Common myeloid progenitor, CD34-positive (primary cell): Measurements from ENCODE around the gene ATP5PD.

Experiments used
- CTCF ChIA-PET: fragments of 350-600 bp; sonication (Branson Sonifier 250); formaldehyde crosslinking; loops from one replicate; lab custom pipeline; 2021; ENCODE audit warnings: antibody characterized with exemption; lab: Charles Lee
- POLR2A ChIA-PET: fragments of 350-600 bp; sonication (Branson Sonifier 250); formaldehyde crosslinking; loops from one replicate; lab custom pipeline; 2021; ENCODE audit warnings: antibody characterized with exemption; lab: Charles Lee
- DNase-seq, 3 donors: peaks; one replicate each; pipeline versions ENCODE4 v3.0.0 to v3.0.0-alpha.2; 2013
- H3K27ac ChIP-seq, 2 experiments: 1 replicate in 1 of 2; 2 replicates in 1 of 2; pipeline ENCODE4 v1.7.0; 2013; ENCODE audit warnings: inconsistent platforms in 2 of 2, low read length in 2 of 2, mild to moderate bottlenecking in 2 of 2, low read depth in 1 of 2, moderate library complexity in 1 of 2; ENCODE audit not compliant: severe bottlenecking in 2 of 2, insufficient read depth in 1 of 2, poor library complexity in 1 of 2
- H3K27me3 ChIP-seq, 5 experiments: replicated peaks in 2 of 5; 1 replicate in 3 of 5; 2 replicates in 2 of 5; pipeline versions ENCODE4 v1.6.1 to v1.7.0; 2013; ENCODE audit warnings: low read length in 4 of 5, mild to moderate bottlenecking in 2 of 5, moderate library complexity in 2 of 5, inconsistent platforms in 1 of 5; ENCODE audit not compliant: insufficient read depth in 5 of 5, control insufficient read depth in 4 of 5
- H3K36me3 ChIP-seq, 4 experiments: 1 replicate in 2 of 4; 2 replicates in 2 of 4; pipeline versions ENCODE4 v1.6.1 to v1.7.0; 2013; ENCODE audit warnings: low read length in 3 of 4, control low read depth in 1 of 4, mild to moderate bottlenecking in 1 of 4; ENCODE audit not compliant: control insufficient read depth in 4 of 4, insufficient read depth in 4 of 4
- H3K4me1 ChIP-seq, 4 experiments: 1 replicate in 3 of 4; 2 replicates in 1 of 4; pipeline versions ENCODE4 v1.6.1 to v1.7.1; 2013; ENCODE audit warnings: low read length in 3 of 4, mild to moderate bottlenecking in 3 of 4, control low read depth in 1 of 4, inconsistent platforms in 1 of 4, moderate library complexity in 1 of 4; ENCODE audit not compliant: control insufficient read depth in 4 of 4, insufficient read depth in 4 of 4; ENCODE audit errors: control extremely low read depth in 1 of 4
- H3K4me3 ChIP-seq, 7 experiments: 1 replicate in 4 of 7; 2 replicates in 3 of 7; pipeline versions ENCODE4 v1.5.1 to v1.7.0; 2013; ENCODE audit warnings: mild to moderate bottlenecking in 7 of 7, low read length in 6 of 7, moderate library complexity in 6 of 7, inconsistent platforms in 2 of 7, low read depth in 2 of 7, control low read depth in 1 of 7; ENCODE audit not compliant: insufficient read depth in 4 of 7, control insufficient read depth in 1 of 7; ENCODE audit errors: extremely low read depth in 1 of 7
- H3K9me3 ChIP-seq, 5 experiments: 1 replicate in 4 of 5; 2 replicates in 1 of 5; pipeline versions ENCODE4 v1.6.1 to v1.7.1; 2013; ENCODE audit warnings: low read length in 4 of 5, mild to moderate bottlenecking in 2 of 5, inconsistent platforms in 1 of 5, low read depth in 1 of 5, moderate library complexity in 1 of 5; ENCODE audit not compliant: control insufficient read depth in 4 of 5, insufficient read depth in 2 of 5; ENCODE audit errors: control extremely low read depth in 1 of 5
- WGBS: methylation state at CpG from one replicate; pipeline ENCODE4 v1.1.5; 2013; ENCODE audit not compliant: insufficient coverage; 5-methylcytosine and 5-hydroxymethylcytosine counted together

ATP5PD gene

DNA sequence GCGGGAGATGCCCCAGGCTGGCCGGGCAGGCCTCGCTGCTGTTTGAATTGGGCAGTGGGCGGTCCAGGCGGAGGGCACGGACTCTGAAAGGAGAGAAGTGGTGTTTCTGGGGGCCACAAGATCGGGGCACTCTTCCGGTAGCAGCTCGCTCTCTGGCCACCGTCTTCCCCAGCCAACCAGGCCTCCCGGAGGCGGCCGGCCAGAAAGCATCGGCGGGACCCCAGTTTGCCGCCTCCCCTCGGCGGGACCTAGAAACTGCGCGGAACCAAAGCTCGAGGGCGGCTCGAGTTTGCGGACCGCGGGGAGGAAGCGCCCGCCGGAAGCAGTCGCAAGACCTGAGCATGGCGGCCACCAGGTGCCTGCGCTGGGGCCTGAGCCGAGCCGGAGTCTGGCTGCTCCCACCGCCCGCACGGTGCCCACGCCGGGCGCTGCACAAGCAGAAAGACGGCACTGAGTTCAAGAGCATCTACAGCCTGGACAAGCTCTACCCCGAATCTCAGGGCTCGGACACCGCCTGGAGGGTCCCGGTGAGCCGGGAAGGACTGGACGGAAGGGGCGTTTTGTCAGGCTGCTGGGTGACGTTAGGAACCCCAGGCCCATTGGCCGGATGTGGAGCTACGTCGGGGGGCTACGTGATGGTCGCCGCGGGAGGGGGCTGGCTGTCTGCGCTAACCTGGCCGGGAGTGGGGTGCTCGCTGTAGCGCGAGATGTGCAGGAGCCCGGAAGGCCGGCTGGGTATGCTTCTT lies 34.2 kb downstream of the ATP5PD start, which contains the start of gene MRPL58:
Gene MRPL58 (plus strand): TSS at position 325 of the 746 bp plus-strand sequence. CDS start 17 bp downstream, at position 342.
- Histone ChIP-seq H3K27me3 (no peaks in the 10 kb centered on the region), H3K9me3 (no peaks in the 10 kb centered on the region), H3K36me3 (peaks cover 0 to 4% (median 2%) of the 10 kb centered on the region in 4 experiments), H3K27ac (peak within 1 kb of the TSS; percentile 76 to 84), H3K4me3 (peak within 1 kb of the TSS; percentile 53 to 94 (median 87)), H3K4me1 (peaks cover 8 to 29% (median 17%) of the 10 kb centered on the region in 4 experiments)
- ChIA-PET CTCF (interaction anchor here (1.0 to 13.0 kb wide), 27 partner anchors 8 to 190 kb away, joined by 3 to 154 read pairs (median 4); partner anchors contain the start of genes CDR2L and HID1), POLR2A (interaction anchor here (0.7 to 2.2 kb wide), 9 partner anchors 11 to 193 kb away, joined by 3 to 13 read pairs (median 4); partner anchors contain the start of genes CDR2L and NUP85)
- peak; percentile 88 to 94 (median 92) for DNase-seq
- under 1% methylated on average over 50 of the region's 63 CpGs for WGBS

DNA sequence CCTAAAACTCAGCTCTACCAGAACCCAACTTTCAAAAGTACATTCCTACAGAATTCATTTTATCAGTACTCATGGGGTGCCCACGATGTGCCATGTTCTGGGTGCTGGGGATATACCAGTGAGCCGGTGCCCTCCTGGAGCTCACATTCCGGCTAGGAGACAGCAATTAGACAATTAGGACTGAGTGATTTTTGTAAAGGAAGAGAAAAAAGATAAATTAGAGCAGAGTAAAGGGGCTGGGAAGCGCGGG lies 34.7 kb downstream of the ATP5PD start:
- H3K27ac ChIP-seq, result peak overlapping the region; percentile 76 to 84
- POLR2A ChIA-PET, result interaction anchor here (1.0 to 2.2 kb wide), 5 partner anchors 20 to 170 kb away, joined by 3 to 13 read pairs (median 5); partner anchors contain the start of gene CDR2L
- H3K4me1 ChIP-seq, result peaks cover 8 to 29% (median 17%) of the 10 kb centered on the region in 4 experiments
- 96% methylated on average over 3 of the region's 5 CpGs for whole genome bisulfite sequencing
- CTCF ChIA-PET, result interaction anchor here (0.9 to 13.0 kb wide), 23 partner anchors 12 to 190 kb away, joined by 3 to 154 read pairs (median 4); partner anchors contain the start of genes CDR2L and HID1
- H3K27me3 ChIP-seq, result no peaks in the 10 kb centered on the region
- H3K36me3 ChIP-seq, result peaks cover 0 to 4% (median 2%) of the 10 kb centered on the region in 4 experiments
- H3K9me3 ChIP-seq, result no peaks in the 10 kb centered on the region
- DNase-seq, result peak in 1 of 3 donors; percentile 26
- H3K4me3 ChIP-seq, result peak overlapping the region in 6 of 7 experiments; percentile 53 to 94 (median 90)

DNA sequence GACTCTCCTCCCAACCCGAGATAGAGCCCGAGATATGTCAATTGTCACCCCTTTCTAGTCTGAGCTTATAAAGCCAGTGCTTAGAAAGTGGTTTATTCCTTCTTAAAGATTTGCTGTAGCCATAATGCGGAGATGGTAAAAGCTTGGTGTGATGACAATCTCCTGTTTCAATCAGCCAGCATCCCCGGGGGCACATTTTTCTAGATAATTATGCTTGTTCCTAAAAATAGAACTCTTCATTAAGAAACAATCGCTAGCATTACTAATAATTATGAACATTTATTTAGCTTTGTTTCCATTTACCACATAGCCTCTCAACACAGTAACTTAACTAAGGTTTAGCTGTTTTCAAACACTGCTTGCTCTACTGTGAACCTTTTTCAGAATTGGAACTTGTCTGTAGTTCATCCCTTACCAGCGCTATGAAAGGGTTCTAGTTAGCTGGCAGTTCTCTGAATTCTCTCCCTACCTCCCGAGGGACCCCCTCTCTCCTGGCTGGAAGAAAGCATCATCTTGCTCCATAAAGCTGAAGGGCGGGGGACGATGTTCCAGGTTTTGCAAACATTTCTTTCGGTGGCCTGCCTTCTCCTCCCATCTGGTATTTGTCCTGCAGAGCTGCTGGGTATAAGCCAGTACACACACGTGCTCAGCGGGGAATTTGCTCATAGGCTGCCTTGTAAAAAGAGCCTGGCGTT lies 35.2 kb downstream of the ATP5PD start:
- ChIA-PET POLR2A (interaction anchor here (1.3 to 2.2 kb wide), 2 partner anchors 24 to 50 kb away, joined by 4 to 13 read pairs; partner anchors contain the start of gene CDR2L), CTCF (interaction anchor here (0.7 to 13.0 kb wide), 19 partner anchors 11 to 194 kb away, joined by 3 to 154 read pairs (median 4); partner anchors contain the start of gene CDR2L)
- Histone ChIP-seq H3K27ac (peak overlapping the region; percentile 76 to 84), H3K4me1 (peaks cover 8 to 29% (median 17%) of the 10 kb centered on the region in 4 experiments), H3K27me3 (no peaks in the 10 kb centered on the region), H3K4me3 (peak overlapping the region in 5 of 7 experiments; percentile 85 to 94 (median 92)), H3K9me3 (no peaks in the 10 kb centered on the region), H3K36me3 (peaks cover 0 to 2% (median under 1%) of the 10 kb centered on the region in 4 experiments)
- 96% methylated on average over 10 of the region's 13 CpGs for WGBS
- DNase-seq, result no peak

DNA sequence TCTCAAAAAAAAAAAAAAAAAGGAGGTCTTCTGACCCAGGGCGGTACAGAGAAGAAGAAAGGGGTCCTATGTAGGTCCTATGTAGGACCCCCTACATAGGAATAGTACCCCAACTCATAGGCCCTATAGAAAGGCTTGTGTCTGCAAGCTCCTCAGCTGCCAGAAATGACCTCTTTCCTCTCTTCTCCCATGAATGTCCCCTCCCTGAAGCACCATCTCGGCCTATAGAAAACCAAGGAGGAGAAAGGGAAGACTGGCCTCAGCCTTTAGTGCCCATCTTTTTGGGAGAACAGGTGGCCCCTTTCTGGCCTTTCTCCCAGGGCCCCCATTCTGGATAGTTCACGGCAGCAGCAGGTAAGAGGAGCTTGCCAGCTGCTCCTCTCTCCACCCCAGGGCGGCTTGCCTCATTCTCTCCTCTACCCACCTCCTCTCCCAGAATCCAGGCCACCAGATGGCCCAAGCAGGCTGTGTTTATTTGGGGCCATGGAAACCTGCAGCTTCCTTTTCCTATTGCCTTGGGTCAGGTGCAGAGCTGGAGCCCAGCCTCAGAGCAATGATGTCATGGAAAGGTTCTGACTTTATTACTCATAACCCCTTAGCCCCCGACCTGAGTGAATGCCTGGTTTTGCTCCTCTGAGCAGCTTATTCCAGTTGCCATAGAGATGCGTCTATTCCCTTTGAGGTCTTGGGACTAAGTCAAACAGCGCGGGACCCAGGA lies 35.9 kb downstream of the ATP5PD start:
- 94% methylated on average over 6 of the region's 8 CpGs for WGBS
- Histone ChIP-seq H3K4me1 (peaks cover 8 to 29% (median 17%) of the 10 kb centered on the region in 4 experiments), H3K27ac (no peak overlapping the region)

DNA sequence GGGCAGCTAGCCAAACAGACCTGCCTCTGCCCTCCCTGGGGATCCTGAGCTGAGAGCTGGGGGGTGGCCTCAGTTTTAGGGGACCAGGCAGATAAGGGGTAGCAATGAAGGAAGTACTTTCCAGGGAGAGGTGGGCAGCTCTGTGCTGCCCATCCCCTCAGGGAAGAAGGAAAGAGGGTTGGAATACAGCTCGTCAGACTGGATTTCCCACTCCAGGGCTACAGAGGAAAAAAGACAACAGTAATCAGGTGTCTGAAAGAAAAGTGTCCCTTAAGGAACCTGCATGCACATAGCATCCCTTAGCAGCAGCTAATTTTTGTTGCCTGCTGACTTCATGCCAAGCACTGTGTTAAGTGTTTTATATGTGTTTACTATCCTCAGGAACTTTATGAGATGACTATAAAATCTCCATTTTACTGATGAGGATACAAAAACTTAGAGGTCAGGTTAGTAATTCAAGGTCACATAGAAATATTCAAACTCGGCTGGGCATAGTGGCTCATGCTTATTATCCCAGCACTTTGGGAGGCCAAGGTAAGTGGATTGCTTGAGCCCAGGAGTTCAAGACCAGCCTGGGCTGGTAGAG lies 37.5 kb downstream of the ATP5PD start:
- Histone ChIP-seq H3K4me1 (peaks cover 8 to 29% (median 17%) of the 10 kb centered on the region in 4 experiments), H3K27ac (no peak overlapping the region), H3K27me3 (no peaks in the 10 kb centered on the region), H3K4me3 (no peak overlapping the region), H3K36me3 (no peaks in the 10 kb centered on the region), H3K9me3 (no peaks in the 10 kb centered on the region)
- WGBS, result 100% methylated on average over 2 of the region's 2 CpGs
- CTCF ChIA-PET, result interaction anchor here (2.2 to 13.0 kb wide), 3 partner anchors 9 to 48 kb away, joined by 9 to 154 read pairs (median 26); partner anchors contain the start of gene CDR2L
- POLR2A ChIA-PET, result no interaction called here
- DNase-seq, result no peak

More for the DNA sequence above, 35.9 kb downstream of the ATP5PD start:
- CTCF ChIA-PET, result interaction anchor here (0.6 to 13.0 kb wide), 9 partner anchors 11 to 194 kb away, joined by 3 to 154 read pairs (median 4); partner anchors contain the start of gene CDR2L
- H3K4me3 ChIP-seq, result no peak overlapping the region
- no peaks in the 10 kb centered on the region for H3K27me3 ChIP-seq
- no peaks in the 10 kb centered on the region for H3K36me3 ChIP-seq
- POLR2A ChIA-PET, result interaction anchor here (1.3 kb wide), 1 partner anchor 49 kb away, joined by 4 read pairs; no protein-coding TSS in a partner anchor
- H3K9me3 ChIP-seq, result no peaks in the 10 kb centered on the region
- peak; percentile 56 to 82 (median 78) for DNase-seq

DNA sequence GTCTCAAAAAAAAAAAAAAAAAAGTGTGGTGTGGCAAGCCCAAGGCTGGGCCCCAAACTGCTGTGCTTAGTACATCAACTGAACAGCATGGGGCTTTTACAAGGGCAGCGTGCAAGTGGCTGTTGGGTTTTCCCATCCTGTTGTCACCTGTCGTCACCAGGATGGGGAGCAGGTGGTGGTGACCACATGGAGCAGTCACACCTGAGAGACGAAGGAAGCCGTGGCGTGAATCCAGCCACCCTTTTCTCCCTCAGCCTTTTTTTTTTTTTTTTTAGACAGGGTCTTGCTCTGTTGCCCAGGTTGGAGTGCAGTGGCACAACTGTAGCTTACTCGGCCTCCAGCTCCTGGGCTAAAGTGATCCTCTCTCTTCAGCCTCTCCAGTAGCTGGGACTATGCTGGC lies 38.4 kb downstream of the ATP5PD start:
- peaks cover 4 to 24% (median 11%) of the 10 kb centered on the region in 4 experiments for H3K4me1 ChIP-seq

More for the DNA sequence above, 38.4 kb downstream of the ATP5PD start:
- Histone ChIP-seq H3K27ac (no peak overlapping the region), H3K27me3 (no peaks in the 10 kb centered on the region), H3K9me3 (no peaks in the 10 kb centered on the region), H3K4me3 (no peak overlapping the region), H3K36me3 (no peaks in the 10 kb centered on the region)
- no peak for DNase-seq
- ChIA-PET CTCF (interaction anchor here (1.0 to 13.0 kb wide), 3 partner anchors 9 to 47 kb away, joined by 3 to 154 read pairs (median 9); partner anchors contain the start of gene CDR2L), POLR2A (no interaction called here)
- 92% methylated on average over 5 of the region's 6 CpGs for WGBS
